Fibroblast of villous mesenchyme (primary cell): Measurements from ENCODE around the gene DOCK4. TPM values are rescaled to one million over a fixed set of nuclear protein-coding genes. Genes with fewer than 3 reads are reported as not detected.

Experiments
- DNase-seq: peaks from one replicate; pipeline ENCODE4 v3.0.0-alpha.2; 2010; ENCODE audit warnings: low read depth
- H3K4me3 ChIP-seq: 2 replicates; pipeline ENCODE4 v1.5.1; 2011; ENCODE audit warnings: low read depth, mild to moderate bottlenecking, low read length
- CTCF ChIP-seq: IDR thresholded peaks from 2 replicates; pipeline ENCODE4 v1.5.1; 2012; ENCODE audit warnings: low read depth, mild to moderate bottlenecking, low read length; ENCODE audit not compliant: insufficient read depth
- total RNA-seq: library from RNA; depleted of rRNA; stranded (reverse); fragments of >200 nt; gene quantifications from 2 replicates; pipeline ENCODE4 v1.2.3, GENCODE V29; 2012

DOCK4 gene
- total RNA-seq, 1 donor = 43.6 TPM

GRCh38 chr7:111982133-111982532 lies 224.1 kb downstream of the DOCK4 start:
- no peak overlapping the region for H3K4me3 ChIP-seq
- TF ChIP-seq CTCF = no peak
- DNase-seq = peak; percentile 22

GRCh38 chr7:111980725-111981124 lies 225.5 kb downstream of the DOCK4 start:
- DNase-seq = no peak
- no peak overlapping the region for H3K4me3 ChIP-seq
- no peak for TF ChIP-seq CTCF

GRCh38 chr7:111975346-111975745 lies 230.9 kb downstream of the DOCK4 start:
- TF ChIP-seq CTCF = no peak
- peak; percentile 28 for DNase-seq
- no peak overlapping the region for H3K4me3 ChIP-seq

GRCh38 chr7:111960984-111961383 lies 245.2 kb downstream of the DOCK4 start:
- no peak for TF ChIP-seq CTCF
- DNase-seq = no peak
- H3K4me3 ChIP-seq = no peak overlapping the region

GRCh38 chr7:111958896-111959295 lies 247.3 kb downstream of the DOCK4 start:
- DNase-seq = no peak
- no peak for TF ChIP-seq CTCF
- H3K4me3 ChIP-seq = no peak overlapping the region

GRCh38 chr7:111958431-111958830 lies 247.8 kb downstream of the DOCK4 start:
- no peak for DNase-seq
- no peak overlapping the region for H3K4me3 ChIP-seq
- no peak for TF ChIP-seq CTCF

GRCh38 chr7:111955616-111956015 lies 250.6 kb downstream of the DOCK4 start:
- H3K4me3 ChIP-seq = no peak overlapping the region
- DNase-seq = no peak
- no peak for TF ChIP-seq CTCF
